Progenitor cell of endocrine pancreas (in vitro differentiated cells): ENCODE data around the gene MAP4K4. TPM values are rescaled to one million over a fixed set of nuclear protein-coding genes. Genes with fewer than 3 reads are reported as not detected.

Experiments
- DNase-seq: peaks from one replicate; pipeline ENCODE4 v3.0.0; 2021; ENCODE audit warnings: low spot score; ENCODE audit not compliant: unreplicated experiment
- H3K27ac Mint-ChIP-seq: 2 replicates; pipeline ENCODE4 v1.8.0; 2021; ENCODE audit warnings: mild to moderate bottlenecking, moderate library complexity, mixed read lengths
- H3K27me3 Mint-ChIP-seq: 2 replicates; pipeline ENCODE4 v1.8.0; 2021; ENCODE audit warnings: mixed read lengths
- H3K36me3 Mint-ChIP-seq: 2 replicates; pipeline ENCODE4 v1.8.0; 2022; ENCODE audit warnings: mixed read lengths; ENCODE audit not compliant: insufficient read depth
- H3K4me1 Mint-ChIP-seq: 2 replicates; pipeline ENCODE4 v1.8.0; 2021; ENCODE audit warnings: low read depth, mixed read lengths
- H3K4me3 Mint-ChIP-seq: 2 replicates; pipeline ENCODE4 v1.8.0; 2021; ENCODE audit warnings: low read depth, mild to moderate bottlenecking, moderate library complexity, mixed read lengths
- H3K9me3 Mint-ChIP-seq: 2 replicates; pipeline ENCODE4 v1.8.0; 2021; ENCODE audit warnings: low read depth, mixed read lengths
- total RNA-seq: library from RNA; stranded (reverse); gene quantifications from 2 replicates; pipeline ENCODE4 v1.2.1, GENCODE V29; 2021
- TF ChIP-seq, protein P1 (sequence below): fragments of 200-600 bp; sonication (generic); IDR thresholded peaks from one replicate; pipeline ENCODE4 v1.5.0; 2021; ENCODE audit warnings: antibody characterized with exemption, mild to moderate bottlenecking; ENCODE audit not compliant: unreplicated experiment

Gene MAP4K4
- total RNA-seq, 1 donor from 2014 or later = 171 TPM

DNA sequence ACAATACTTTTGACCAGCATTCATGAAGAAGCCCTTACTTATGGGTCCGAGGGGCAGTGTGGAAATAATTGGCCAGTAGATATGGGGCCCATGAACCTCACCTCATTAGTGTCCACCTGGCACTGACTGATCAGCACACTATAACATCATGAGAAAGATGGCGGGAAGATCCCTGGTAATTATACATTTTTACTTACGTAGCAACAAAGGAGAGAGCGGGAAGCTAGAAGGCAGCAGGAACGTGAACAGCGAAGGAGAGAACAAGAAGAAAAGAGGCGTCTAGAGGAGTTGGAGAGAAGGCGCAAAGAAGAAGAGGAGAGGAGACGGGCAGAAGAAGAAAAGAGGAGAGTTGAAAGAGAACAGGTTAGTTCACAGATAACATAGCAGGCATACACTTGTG is 158.3 kb downstream of the MAP4K4 start:
- no peaks in the 10 kb centered on the region for H3K27me3 Mint-ChIP-seq
- TF ChIP-seq, protein P1, sequence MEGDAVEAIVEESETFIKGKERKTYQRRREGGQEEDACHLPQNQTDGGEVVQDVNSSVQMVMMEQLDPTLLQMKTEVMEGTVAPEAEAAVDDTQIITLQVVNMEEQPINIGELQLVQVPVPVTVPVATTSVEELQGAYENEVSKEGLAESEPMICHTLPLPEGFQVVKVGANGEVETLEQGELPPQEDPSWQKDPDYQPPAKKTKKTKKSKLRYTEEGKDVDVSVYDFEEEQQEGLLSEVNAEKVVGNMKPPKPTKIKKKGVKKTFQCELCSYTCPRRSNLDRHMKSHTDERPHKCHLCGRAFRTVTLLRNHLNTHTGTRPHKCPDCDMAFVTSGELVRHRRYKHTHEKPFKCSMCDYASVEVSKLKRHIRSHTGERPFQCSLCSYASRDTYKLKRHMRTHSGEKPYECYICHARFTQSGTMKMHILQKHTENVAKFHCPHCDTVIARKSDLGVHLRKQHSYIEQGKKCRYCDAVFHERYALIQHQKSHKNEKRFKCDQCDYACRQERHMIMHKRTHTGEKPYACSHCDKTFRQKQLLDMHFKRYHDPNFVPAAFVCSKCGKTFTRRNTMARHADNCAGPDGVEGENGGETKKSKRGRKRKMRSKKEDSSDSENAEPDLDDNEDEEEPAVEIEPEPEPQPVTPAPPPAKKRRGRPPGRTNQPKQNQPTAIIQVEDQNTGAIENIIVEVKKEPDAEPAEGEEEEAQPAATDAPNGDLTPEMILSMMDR = no peak
- peaks cover 31% of the 10 kb centered on the region for H3K36me3 Mint-ChIP-seq
- peak overlapping the region; percentile 0 for H3K27ac Mint-ChIP-seq
- H3K4me1 Mint-ChIP-seq = peaks cover 4% of the 10 kb centered on the region
- no peaks in the 10 kb centered on the region for H3K9me3 Mint-ChIP-seq
- no peak for DNase-seq
- H3K4me3 Mint-ChIP-seq = no peak overlapping the region

DNA sequence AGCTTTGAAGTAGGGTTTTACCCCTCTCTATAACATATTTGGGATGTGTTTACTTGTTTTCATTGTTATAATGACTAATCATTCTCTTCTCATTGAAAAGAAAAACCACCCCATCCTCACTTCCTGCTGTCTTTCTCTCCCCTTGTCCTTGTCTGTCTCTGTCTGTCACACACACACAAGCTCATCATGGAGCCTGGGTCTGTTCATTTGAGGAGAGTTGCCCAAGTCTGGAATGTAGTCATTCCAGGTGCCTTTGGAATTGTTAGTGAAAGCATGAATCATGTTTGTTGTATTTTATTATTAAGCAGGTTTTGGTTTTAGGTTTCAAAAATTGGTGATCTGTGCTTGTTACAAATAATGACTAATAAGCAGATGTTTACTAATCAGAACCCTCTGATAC is 160.7 kb downstream of the MAP4K4 start:
- Mint-ChIP-seq H3K36me3 (peaks cover 28% of the 10 kb centered on the region), H3K27me3 (no peaks in the 10 kb centered on the region), H3K4me3 (no peak overlapping the region), H3K9me3 (no peaks in the 10 kb centered on the region), H3K27ac (no peak overlapping the region), H3K4me1 (peaks cover 4% of the 10 kb centered on the region)
- TF ChIP-seq, protein P1 = no peak
- DNase-seq = no peak

GRCh38 chr2:101858910-101859309 is 161.4 kb downstream of the MAP4K4 start:
- DNase-seq = no peak
- Mint-ChIP-seq H3K27me3 (no peaks in the 10 kb centered on the region), H3K27ac (no peak overlapping the region), H3K4me1 (peaks cover 4% of the 10 kb centered on the region), H3K4me3 (no peak overlapping the region), H3K36me3 (peaks cover 32% of the 10 kb centered on the region), H3K9me3 (no peaks in the 10 kb centered on the region)
- TF ChIP-seq, protein P1 = no peak

DNA sequence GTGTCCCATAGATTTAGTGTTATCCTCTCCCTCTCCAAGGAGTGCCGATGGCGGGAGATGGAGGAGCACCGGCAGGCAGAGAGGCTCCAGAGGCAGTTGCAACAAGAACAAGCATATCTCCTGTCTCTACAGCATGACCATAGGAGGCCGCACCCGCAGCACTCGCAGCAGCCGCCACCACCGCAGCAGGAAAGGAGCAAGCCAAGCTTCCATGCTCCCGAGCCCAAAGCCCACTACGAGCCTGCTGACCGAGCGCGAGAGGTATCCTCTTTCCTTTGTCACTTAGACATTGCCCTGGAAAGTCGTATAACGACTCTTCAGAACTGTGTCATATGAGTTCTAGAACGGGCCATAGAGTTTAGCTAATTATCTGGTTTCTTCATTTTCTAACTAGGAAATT is 162.1 kb downstream of the MAP4K4 start:
- TF ChIP-seq, protein P1 = no peak
- Mint-ChIP-seq H3K27me3 (no peaks in the 10 kb centered on the region), H3K36me3 (peaks cover 30% of the 10 kb centered on the region), H3K4me3 (no peak overlapping the region), H3K27ac (peak overlapping the region; percentile 69), H3K4me1 (peaks cover 4% of the 10 kb centered on the region), H3K9me3 (no peaks in the 10 kb centered on the region)
- no peak for DNase-seq

DNA sequence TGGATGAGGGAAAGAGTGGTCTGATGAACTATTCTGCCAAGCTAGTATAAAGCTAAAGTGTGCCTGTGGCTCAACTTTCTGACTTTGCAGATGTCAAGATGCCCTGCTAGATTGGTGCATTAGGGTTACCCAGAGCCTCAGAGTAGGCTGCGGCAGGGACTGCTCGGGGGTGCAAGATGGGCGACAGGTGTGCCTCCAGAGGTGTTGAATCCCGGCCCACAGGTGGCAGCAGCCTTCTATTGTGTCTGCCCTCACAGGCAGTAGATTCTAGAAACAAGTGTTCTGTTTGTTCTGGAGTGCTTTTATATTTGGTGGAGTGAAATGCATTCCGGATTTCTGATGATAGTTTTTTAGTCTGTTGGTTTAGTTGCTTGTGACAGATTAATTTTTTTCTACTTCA is 162.7 kb downstream of the MAP4K4 start:
- DNase-seq = no peak
- peaks cover 4% of the 10 kb centered on the region for H3K4me1 Mint-ChIP-seq
- H3K4me3 Mint-ChIP-seq = no peak overlapping the region
- no peaks in the 10 kb centered on the region for H3K9me3 Mint-ChIP-seq
- TF ChIP-seq, protein P1 = no peak
- H3K36me3 Mint-ChIP-seq = peaks cover 35% of the 10 kb centered on the region
- H3K27ac Mint-ChIP-seq = peak overlapping the region; percentile 69
- no peaks in the 10 kb centered on the region for H3K27me3 Mint-ChIP-seq
